K562 (cell line): ENCODE measurements around the gene GOLGA8B. TPM values are rescaled to one million over a fixed set of nuclear protein-coding genes. Genes with fewer than 3 reads are reported as not detected.

Source experiments
- ATAC-seq: fragments of 200-7000 bp; cut with Tn5 transposase; 3 replicates; pipeline ENCODE4 v1.9.1; 2020; ENCODE audit warnings: moderate library complexity
- BruUV-seq: library from RNA; stranded (reverse); fragments of 400-500 nt; replicated peaks from 2 replicates; lab custom pipeline; 2021; lab: Mats Ljungman, UMichigan
- CTCF ChIA-PET: fragments of 300-600 bp; formaldehyde crosslinking; extraction: SDS; loops from one replicate; lab custom pipeline; 2021; ENCODE audit warnings: low intra/inter-chr PET ratio; lab: Yijun Ruan, JAX
- POLR2A ChIA-PET: fragments of 300-600, 350-650 bp; sonication (Branson Sonifier 250); formaldehyde crosslinking; extraction: SDS; loops from one replicate; lab custom pipeline; 2021; ENCODE audit warnings: antibody characterized with exemption, inconsistent platforms; lab: Yijun Ruan, JAX
- DNase-seq, 4 experiments: peaks; one replicate each; pipeline versions ENCODE4 v3.0.0 to v3.0.0-alpha.2; 2011 to 2018; ENCODE audit warnings: low spot score in 3 of 4, mixed read lengths in 3 of 4; ENCODE audit errors: extremely low read depth in 1 of 4
- FAIRE-seq: peaks from 2 replicates; lab custom pipeline; 2011; peaks lifted over from hg19 to GRCh38; lab: Jason Lieb, UNC
- H2AFZ ChIP-seq: 2 replicates; pipeline ENCODE4 v1.6.0; 2011; ENCODE audit warnings: low read depth, low read length, control low read depth, inconsistent platforms
- H3K27ac ChIP-seq: fragments of 200-600 bp; 3 replicates; pipeline ENCODE4 v1.8.0; 2011; ENCODE audit warnings: low read depth, mild to moderate bottlenecking, control low read depth, inconsistent platforms, low read length, moderate library complexity, mixed read lengths; ENCODE audit errors: extremely low read depth
- H3K27me3 ChIP-seq, 2 experiments: fragments of 300-600 bp in 1 of 2; 2 replicates in 1 of 2; 3 replicates in 1 of 2; pipeline versions ENCODE4 v1.6.0 to v1.8.0; 2011; ENCODE audit warnings: inconsistent platforms in 2 of 2, low read length in 2 of 2, mild to moderate bottlenecking in 1 of 2, mixed read lengths in 1 of 2, moderate library complexity in 1 of 2; ENCODE audit not compliant: control insufficient read depth in 2 of 2, insufficient read depth in 2 of 2
- H3K36me3 ChIP-seq: fragments of 300-600 bp; 3 replicates; pipeline ENCODE4 v1.8.0; 2011; ENCODE audit warnings: mild to moderate bottlenecking, low read length, inconsistent platforms; ENCODE audit not compliant: control insufficient read depth, insufficient read depth
- H3K4me1 ChIP-seq, 2 experiments: fragments of 200-600 bp in 1 of 2; replicated peaks in 1 of 2; 2 replicates in 1 of 2; 3 replicates in 1 of 2; pipeline versions ENCODE4 v1.5.1 to v1.8.0; 2011; ENCODE audit warnings: inconsistent platforms in 2 of 2, low read length in 2 of 2, mild to moderate bottlenecking in 1 of 2, mixed read lengths in 1 of 2, moderate library complexity in 1 of 2; ENCODE audit not compliant: control insufficient read depth in 2 of 2, insufficient read depth in 2 of 2
- H3K4me2 ChIP-seq: 2 replicates; pipeline ENCODE4 v1.6.1; 2011; ENCODE audit warnings: low read length, control low read depth, inconsistent platforms, mixed read lengths; ENCODE audit not compliant: insufficient read depth
- H3K4me3 ChIP-seq: fragments of 200-600 bp; sonication (generic), shearing (Covaris generic); 2 replicates; pipeline ENCODE4 v1.5.1; 2016; ENCODE audit warnings: control low read depth, inconsistent platforms
- H3K79me2 ChIP-seq: fragments of 200-600 bp; 3 replicates; pipeline ENCODE4 v1.8.0; 2011; ENCODE audit warnings: low read length, inconsistent platforms; ENCODE audit not compliant: control insufficient read depth, insufficient read depth
- H3K9ac ChIP-seq, 2 experiments: 2 replicates each; pipeline versions ENCODE4 v1.6.0 to v1.6.1; 2011; ENCODE audit warnings: low read depth in 2 of 2, low read length in 2 of 2, control low read depth in 1 of 2, inconsistent platforms in 1 of 2, mild to moderate bottlenecking in 1 of 2, mixed read lengths in 1 of 2; ENCODE audit not compliant: insufficient read depth in 1 of 2
- H3K9me1 ChIP-seq: one replicate; pipeline ENCODE4 v1.6.0; 2011; ENCODE audit warnings: inconsistent platforms, mild to moderate bottlenecking, low read length, moderate library complexity; ENCODE audit not compliant: control insufficient read depth, insufficient read depth
- H3K9me3 ChIP-seq: replicated peaks from 2 replicates; pipeline ENCODE4 v1.5.1; 2011; ENCODE audit warnings: low read depth, low read length, inconsistent platforms; ENCODE audit not compliant: control insufficient read depth, insufficient read depth
- H4K20me1 ChIP-seq: replicated peaks from 2 replicates; pipeline ENCODE4 v1.6.1; 2011; ENCODE audit warnings: low read length, inconsistent platforms, mixed read lengths; ENCODE audit not compliant: control insufficient read depth, insufficient read depth
- ARNT ChIP-seq, 2 experiments: fragments of 450-650 bp; IDR thresholded peaks; 2 replicates each; pipeline ENCODE4 v1.6.1; 2016; ENCODE audit warnings: mild to moderate bottlenecking in 1 of 2
- BRD9 ChIP-seq: fragments of 450-650 bp; IDR thresholded peaks from 2 replicates; pipeline ENCODE4 v1.6.1; 2018; ENCODE audit warnings: low read depth; ENCODE audit not compliant: partially characterized antibody
- C11orf30 ChIP-seq: fragments of 450-650 bp; IDR thresholded peaks from 2 replicates; pipeline ENCODE4 v1.6.1; 2016; ENCODE audit warnings: low read depth, mild to moderate bottlenecking
- CBX1 ChIP-seq: sonication (generic); IDR thresholded peaks from 2 replicates; pipeline ENCODE4 v1.6.1; 2016; ENCODE audit warnings: antibody characterized with exemption, low read depth, mild to moderate bottlenecking
- CGGBP1 ChIP-seq: fragments of 250-450 bp; sonication (Bioruptor Pico); IDR thresholded peaks from 2 replicates; pipeline ENCODE4 v1.9.0; 2021; ENCODE audit warnings: mild to moderate bottlenecking
- ETS2 ChIP-seq: IDR thresholded peaks from 2 replicates; pipeline ENCODE4 v1.6.1; 2016; ENCODE audit warnings: borderline replicate concordance, missing genetic modification characterization, mild to moderate bottlenecking, moderate library complexity, missing compliant biosample characterization; ENCODE audit not compliant: poor library complexity, severe bottlenecking
- GATA2 ChIP-seq: sonication (generic); formaldehyde crosslinking; IDR thresholded peaks from 2 replicates; pipeline ENCODE4 v1.4.0; 2020; ENCODE audit warnings: mild to moderate bottlenecking, missing genetic modification reagents
- IRF9 ChIP-seq: fragments of 450-650 bp; IDR thresholded peaks from 2 replicates; pipeline ENCODE4 v1.6.1; 2016; ENCODE audit warnings: missing biosample characterization, missing genetic modification characterization
- KDM1A ChIP-seq, 2 experiments: fragments of 450-650 bp; IDR thresholded peaks; 2 replicates each; pipeline ENCODE4 v1.6.1; 2016; ENCODE audit warnings: mild to moderate bottlenecking in 2 of 2
- KDM2B ChIP-seq: fragments of 250-450 bp; sonication (Bioruptor Pico); IDR thresholded peaks from 2 replicates; pipeline ENCODE4 v1.8.0; 2021; ENCODE audit warnings: mild to moderate bottlenecking, moderate library complexity
- POLR3A ChIP-seq: IDR thresholded peaks from 2 replicates; pipeline ENCODE4 v1.6.1; 2011; ENCODE audit warnings: borderline replicate concordance, mild to moderate bottlenecking, moderate library complexity; ENCODE audit not compliant: insufficient read length, insufficient read depth; ENCODE audit errors: extremely low read depth
- SOX6 ChIP-seq: fragments of 450-650 bp; IDR thresholded peaks from 2 replicates; pipeline ENCODE4 v1.6.1; 2014; ENCODE audit warnings: mild to moderate bottlenecking
- ZNF239 ChIP-seq: fragments of 250-450 bp; sonication (Bioruptor Pico); IDR thresholded peaks from 2 replicates; pipeline ENCODE4 v1.4.0; 2020; ENCODE audit warnings: mild to moderate bottlenecking
- WGBS: fragments of 100-300 bp; shearing (Covaris generic); methylation state at CpG from one replicate; pipeline ENCODE4 v1.1.6; 2016; ENCODE audit warnings: low coverage, mixed read lengths; ENCODE audit not compliant: insufficient coverage; ENCODE audit errors: missing lambda C conversion rate; 5-methylcytosine and 5-hydroxymethylcytosine counted together
- in situ Hi-C: fragments of 300-500 bp; cut with MboI; formaldehyde crosslinking; loops from 4 replicates; pipeline ENCODE4 v1.15.0; 2018; ENCODE audit warnings: inconsistent platforms, mixed read lengths
- intact Hi-C: fragments of 100-400 bp; cut with micrococcal nuclease; formaldehyde crosslinking; loops from 2 replicates; pipeline ENCODE4 v1.14.2; 2022
- polyA plus RNA-seq, 8 experiments: library from polyadenylated mRNA; depleted of rRNA in 4 of 8; stranded (reverse) in 5 of 8; unstranded in 3 of 8; fragments of >200 nt; fragmentation: Nextera tagmentation in 2 of 8; fragmentation: Illumina TruSeq in 1 of 8; extraction: Ambion mirVana in 2 of 8; extraction: Trizol in 1 of 8; gene quantifications; 2 replicates each; pipeline versions ENCODE4 v1.2.1 to v1.2.3, GENCODE V29; 2011 to 2014; ENCODE audit warnings: inconsistent platforms in 1 of 8, missing spikeins in 1 of 8
- total RNA-seq, 7 experiments: library from RNA; depleted of rRNA in 6 of 7; stranded (reverse); fragments of >200 nt in 6 of 7; fragmentation: Illumina TruSeq in 2 of 7; extraction: Trizol in 2 of 7; gene quantifications; 2 replicates each; pipeline versions ENCODE4 v1.2.1 to v1.2.3, GENCODE V29; 2011 to 2021; ENCODE audit warnings: low replicate concordance in 1 of 7
- TF ChIP-seq, protein P1 (sequence below): fragments of 250-450 bp; sonication (Bioruptor Pico); IDR thresholded peaks from 2 replicates; pipeline ENCODE4 v1.5.0; 2021

GOLGA8B gene
- total and polyA plus RNA-seq, 9 of the 15 experiments (the other 6 are each of a cell fraction or from before 2014, with no cell fraction given) = 7.9 to 236 (median 54.1) TPM

DNA sequence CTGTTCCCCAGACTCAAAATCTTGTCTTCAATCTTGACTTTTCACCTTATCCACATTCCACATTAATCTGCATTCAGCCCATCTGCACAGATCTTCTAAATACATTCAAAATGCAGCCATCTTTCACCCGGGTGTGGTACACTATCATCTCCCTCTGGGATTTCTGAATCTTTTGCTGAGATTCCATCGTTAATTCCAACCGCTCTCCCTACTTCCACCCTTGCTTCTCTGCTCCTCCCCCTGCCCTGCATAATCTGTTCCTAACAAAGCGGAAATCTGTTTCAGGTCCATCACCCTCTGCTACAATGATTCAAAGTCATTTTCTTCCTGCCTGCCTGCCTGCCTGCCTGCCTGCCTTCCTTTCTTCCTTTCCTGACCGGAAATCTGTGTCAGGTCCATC lies 7.9 kb upstream of the GOLGA8B start:
- WGBS = 30% methylated on average over 5 of the region's 5 CpGs
- Histone ChIP-seq H4K20me1 (no peaks in the 10 kb centered on the region), H3K27ac (no peak overlapping the region), H3K9me1 (no peaks in the 10 kb centered on the region), H3K9me3 (no peaks in the 10 kb centered on the region), H3K4me2 (no peak overlapping the region), H3K4me3 (no peak overlapping the region), H3K36me3 (no peaks in the 10 kb centered on the region), H2AFZ (no peak overlapping the region), H3K4me1 (no peaks in the 10 kb centered on the region), H3K27me3 (no peaks in the 10 kb centered on the region), H3K9ac (no peak overlapping the region), H3K79me2 (no peaks in the 10 kb centered on the region)
- intact Hi-C loops (no loop called here), in situ Hi-C loops (no loop called here)
- BruUV-seq = no TSS peak
- ATAC-seq (no peak), DNase-seq (no peak), FAIRE-seq (no peak)
- TF ChIP-seq CGGBP1 (CRISPR knock-in tag) (no peak), KDM1A (IDR thresholded peaks at IDR 0.05) (peak; percentile 15 to 46; a peak in 2 of 4 replicates)
- ChIA-PET CTCF (no interaction called here), POLR2A (no interaction called here)

GRCh38 chr15:34588046-34588674 lies 4.7 kb upstream of the GOLGA8B start:
- BruUV-seq = TSS peak; percentile 90
- Histone ChIP-seq H4K20me1 (no peaks in the 10 kb centered on the region), H3K27ac (peak overlapping the region; percentile 63; the same call in 2 of the 3 replicates), H3K36me3 (no peaks in the 10 kb centered on the region), H3K27me3 (no peaks in the 10 kb centered on the region), H3K9ac (peak overlapping the region in 1 of 2 experiments; percentile 62; a peak in 2 of 4 replicates), H3K79me2 (no peaks in the 10 kb centered on the region; the same call in 1 of the 3 replicates), H3K4me2 (peak overlapping the region; percentile 68), H3K9me1 (no peaks in the 10 kb centered on the region), H2AFZ (peak overlapping the region; percentile 95), H3K9me3 (no peaks in the 10 kb centered on the region), H3K4me3 (peak overlapping the region; percentile 30), H3K4me1 (peaks cover 0 to 14% of the 10 kb centered on the region in 2 experiments; a peak in 3 of 5 replicates)
- ChIA-PET CTCF (interaction anchor here (0.6 to 0.9 kb wide), 2 partner anchors 526 to 527 kb away, joined by 3 to 4 read pairs; no protein-coding TSS in a partner anchor), POLR2A (interaction anchor here (0.6 to 1.1 kb wide), 11 partner anchors 8 to 1744 kb away, joined by 3 to 7 read pairs (median 3); partner anchors contain the start of genes KATNBL1, LPCAT4 and SLC12A6)
- 11% methylated on average over 10 of the region's 10 CpGs for WGBS
- FAIRE-seq (peak; percentile 97), ATAC-seq (peak; percentile 74), DNase-seq (peak; percentile 72 to 87 (median 78))
- in situ Hi-C loops (loop anchor here (10.0 kb wide), 1 partner anchor 63 kb away; no protein-coding TSS in a partner anchor), intact Hi-C loops (loop anchor here (1.0 to 10.0 kb wide), 7 partner anchors 63 to 526 kb away; partner anchors contain the start of genes GOLGA8A, KATNBL1, LPCAT4 and NOP10)
- TF ChIP-seq IRF9 (tag) = no peak
- TF ChIP-seq BRD9 = peak; percentile 24
- no peak for TF ChIP-seq KDM2B (CRISPR knock-in tag)
- TF ChIP-seq ARNT (IDR thresholded peaks at IDR 0.05) = no peak
- no peak for TF ChIP-seq SOX6
- TF ChIP-seq CBX1 = peak; percentile 39; the same call in 1 of the 2 replicates
- TF ChIP-seq, protein P1, sequence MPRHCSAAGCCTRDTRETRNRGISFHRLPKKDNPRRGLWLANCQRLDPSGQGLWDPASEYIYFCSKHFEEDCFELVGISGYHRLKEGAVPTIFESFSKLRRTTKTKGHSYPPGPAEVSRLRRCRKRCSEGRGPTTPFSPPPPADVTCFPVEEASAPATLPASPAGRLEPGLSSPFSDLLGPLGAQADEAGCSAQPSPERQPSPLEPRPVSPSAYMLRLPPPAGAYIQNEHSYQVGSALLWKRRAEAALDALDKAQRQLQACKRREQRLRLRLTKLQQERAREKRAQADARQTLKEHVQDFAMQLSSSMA (CRISPR knock-in tag) = peak; percentile 96
- TF ChIP-seq ZNF239 (CRISPR knock-in tag) = no peak
- no peak for TF ChIP-seq C11orf30
- TF ChIP-seq GATA2 (CRISPR knock-in tag) = no peak
- TF ChIP-seq ETS2 = no peak
- TF ChIP-seq POLR3A = no peak
